Mucosa of stomach (tissue), 1 donor: ENCODE measurements around the gene GRWD1.

ENCODE experiments used
- H3K27me3 ChIP-seq: one replicate; pipeline ENCODE4 v1.7.0; 2013; ENCODE audit warnings: mild to moderate bottlenecking, low read length; ENCODE audit not compliant: control insufficient read depth, insufficient read depth
- H3K36me3 ChIP-seq: one replicate; pipeline ENCODE4 v1.7.0; 2013; ENCODE audit warnings: low read length; ENCODE audit not compliant: control insufficient read depth, insufficient read depth
- H3K4me1 ChIP-seq: one replicate; pipeline ENCODE4 v1.7.0; 2013; ENCODE audit warnings: mild to moderate bottlenecking, low read length; ENCODE audit not compliant: control insufficient read depth, insufficient read depth
- H3K4me3 ChIP-seq: one replicate; pipeline ENCODE4 v1.7.0; 2013; ENCODE audit warnings: low read length
- H3K9ac ChIP-seq: one replicate; pipeline ENCODE4 v1.7.0; 2013; ENCODE audit warnings: mild to moderate bottlenecking, low read length, moderate library complexity
- H3K9me3 ChIP-seq: one replicate; pipeline ENCODE4 v1.7.0; 2013; ENCODE audit warnings: mild to moderate bottlenecking, low read length, moderate library complexity; ENCODE audit not compliant: control insufficient read depth
- donor health status: Pancreatic carcinoma.

GRWD1 gene

GRCh38 chr19:48468772-48469288 is 23.0 kb downstream of the GRWD1 start:
- peaks cover 15% of the 10 kb centered on the region for H3K4me1 ChIP-seq

GRCh38 chr19:48469289-48469881 is 23.6 kb downstream of the GRWD1 start, which contains the start of gene CYTH2:
Gene CYTH2, plus strand, starts transcription at chr19:48469369. Its CDS starts 139 bp downstream, at chr19:48469508.
- peaks cover 27% of the 10 kb centered on the region for H3K36me3 ChIP-seq
- H3K9ac ChIP-seq: peak within 1 kb of the TSS; percentile 93

More at GRCh38 chr19:48468772-48469288, 23.0 kb downstream of the GRWD1 start:
- Histone ChIP-seq H3K27me3 (no peaks in the 10 kb centered on the region), H3K36me3 (peaks cover 26% of the 10 kb centered on the region), H3K4me3 (peak overlapping the region; percentile 80), H3K9ac (peak overlapping the region; percentile 93), H3K9me3 (no peaks in the 10 kb centered on the region)

GRCh38 chr19:48469934-48470680 is 24.3 kb downstream of the GRWD1 start:
- Histone ChIP-seq H3K9ac (peak overlapping the region; percentile 93), H3K27me3 (no peaks in the 10 kb centered on the region), H3K9me3 (no peaks in the 10 kb centered on the region), H3K4me3 (peak overlapping the region; percentile 25), H3K4me1 (peaks cover 15% of the 10 kb centered on the region), H3K36me3 (peaks cover 31% of the 10 kb centered on the region)

More at GRCh38 chr19:48469289-48469881, 23.6 kb downstream of the GRWD1 start, which contains the start of gene CYTH2:
- Histone ChIP-seq H3K4me1 (peaks cover 15% of the 10 kb centered on the region), H3K9me3 (no peaks in the 10 kb centered on the region), H3K27me3 (no peaks in the 10 kb centered on the region), H3K4me3 (peak within 1 kb of the TSS; percentile 80)

GRCh38 chr19:48470856-48471255 is 25.1 kb downstream of the GRWD1 start:
- Histone ChIP-seq H3K36me3 (peaks cover 32% of the 10 kb centered on the region), H3K27me3 (no peaks in the 10 kb centered on the region), H3K4me3 (no peak overlapping the region), H3K9ac (no peak overlapping the region), H3K4me1 (peaks cover 15% of the 10 kb centered on the region), H3K9me3 (no peaks in the 10 kb centered on the region)

GRCh38 chr19:48471836-48472235 is 26.1 kb downstream of the GRWD1 start:
- Histone ChIP-seq H3K4me1 (peaks cover 15% of the 10 kb centered on the region), H3K27me3 (no peaks in the 10 kb centered on the region), H3K4me3 (no peak overlapping the region), H3K9ac (no peak overlapping the region), H3K36me3 (peaks cover 32% of the 10 kb centered on the region), H3K9me3 (no peaks in the 10 kb centered on the region)

GRCh38 chr19:48473161-48473966 is 27.6 kb downstream of the GRWD1 start:
- Histone ChIP-seq H3K9ac (no peak overlapping the region), H3K4me3 (no peak overlapping the region), H3K4me1 (peaks cover 12% of the 10 kb centered on the region), H3K9me3 (no peaks in the 10 kb centered on the region), H3K27me3 (no peaks in the 10 kb centered on the region), H3K36me3 (peaks cover 32% of the 10 kb centered on the region)

GRCh38 chr19:48474084-48474592 is 28.4 kb downstream of the GRWD1 start:
- H3K4me3 ChIP-seq: no peak overlapping the region
- H3K9me3 ChIP-seq: no peaks in the 10 kb centered on the region
- peaks cover 32% of the 10 kb centered on the region for H3K36me3 ChIP-seq
- H3K9ac ChIP-seq: no peak overlapping the region
- H3K27me3 ChIP-seq: no peaks in the 10 kb centered on the region
- peaks cover 10% of the 10 kb centered on the region for H3K4me1 ChIP-seq

GRCh38 chr19:48475369-48476068 is 29.7 kb downstream of the GRWD1 start:
- no peaks in the 10 kb centered on the region for H3K27me3 ChIP-seq
- no peaks in the 10 kb centered on the region for H3K9me3 ChIP-seq
- H3K4me1 ChIP-seq: peaks cover 10% of the 10 kb centered on the region
- H3K9ac ChIP-seq: no peak overlapping the region
- no peak overlapping the region for H3K4me3 ChIP-seq
- peaks cover 30% of the 10 kb centered on the region for H3K36me3 ChIP-seq

- no peak overlapping the region for H3K9ac ChIP-seq
- peaks cover 25% of the 10 kb centered on the region for H3K36me3 ChIP-seq
- H3K4me1 ChIP-seq: peaks cover 12% of the 10 kb centered on the region
- no peak overlapping the region for H3K4me3 ChIP-seq
- no peaks in the 10 kb centered on the region for H3K27me3 ChIP-seq
- H3K9me3 ChIP-seq: no peaks in the 10 kb centered on the region
Measured at GRCh38 chr19:48476176-48476575, 30.4 kb downstream of the GRWD1 start.

- Histone ChIP-seq H3K9ac (no peak overlapping the region), H3K4me1 (peaks cover 15% of the 10 kb centered on the region), H3K4me3 (no peak overlapping the region), H3K36me3 (peaks cover 20% of the 10 kb centered on the region), H3K27me3 (no peaks in the 10 kb centered on the region), H3K9me3 (no peaks in the 10 kb centered on the region)
Measured at GRCh38 chr19:48477067-48477685, 31.4 kb downstream of the GRWD1 start.
